K562 (cell line): Measurements from ENCODE around the gene ZNF391. TPM values are rescaled to one million over a fixed set of nuclear protein-coding genes. Genes with fewer than 3 reads are reported as not detected.

Experiments used
- CEBPB ChIP-seq: fragments of 450-650 bp; IDR thresholded peaks from 2 replicates; pipeline ENCODE4 v1.6.1; 2016; ENCODE audit warnings: missing genetic modification characterization, missing compliant biosample characterization
- CREM ChIP-seq: IDR thresholded peaks from 2 replicates; pipeline ENCODE4 v1.6.1; 2014; ENCODE audit warnings: antibody characterized with exemption, low read depth
- E2F8 ChIP-seq: fragments of 450-650 bp; IDR thresholded peaks from 2 replicates; pipeline ENCODE4 v1.7.1; 2018; ENCODE audit warnings: mild to moderate bottlenecking, low read depth; ENCODE audit not compliant: partially characterized antibody
- FOSL1 ChIP-seq: fragments of 200-800 bp; sonication (Bioruptor generic); conservative IDR thresholded peaks from 2 replicates; pipeline ENCODE4 v1.6.1; 2016; ENCODE audit warnings: missing genetic modification characterization, missing compliant biosample characterization
- FOXA1 ChIP-seq: fragments of 450-650 bp; IDR thresholded peaks from 2 replicates; pipeline ENCODE4 v1.6.1; 2016; ENCODE audit warnings: mild to moderate bottlenecking, borderline replicate concordance
- GABPB1 ChIP-seq: sonication (generic); formaldehyde crosslinking; IDR thresholded peaks from 2 replicates; pipeline ENCODE4 v1.8.0; 2022; ENCODE audit warnings: mild to moderate bottlenecking, missing genetic modification reagents
- RFX5 ChIP-seq: IDR thresholded peaks from 2 replicates; pipeline ENCODE4 v1.6.1; 2011; ENCODE audit warnings: low read depth, mild to moderate bottlenecking, improper control_type of control experiment, low read length
- TCF15 ChIP-seq: fragments of 250-450 bp; sonication (Bioruptor Pico); IDR thresholded peaks from 2 replicates; pipeline ENCODE4 v1.8.0; 2022; ENCODE audit warnings: moderate library complexity, mild to moderate bottlenecking, inconsistent platforms
- VEZF1 ChIP-seq: fragments of 200-800 bp; sonication (Bioruptor generic); IDR thresholded peaks from 2 replicates; pipeline ENCODE4 v1.6.1; 2017; ENCODE audit warnings: missing genetic modification characterization, missing compliant biosample characterization
- ZNF311 ChIP-seq: fragments of 250-450 bp; sonication (Bioruptor Pico); IDR thresholded peaks from 2 replicates; pipeline ENCODE4 v1.4.0; 2020; ENCODE audit warnings: mild to moderate bottlenecking, moderate library complexity
- polyA plus RNA-seq, 8 experiments: library from polyadenylated mRNA; depleted of rRNA in 4 of 8; stranded (reverse) in 5 of 8; unstranded in 3 of 8; fragments of >200 nt; fragmentation: Nextera tagmentation in 2 of 8; fragmentation: Illumina TruSeq in 1 of 8; extraction: Ambion mirVana in 2 of 8; extraction: Trizol in 1 of 8; gene quantifications; 2 replicates each; pipeline versions ENCODE4 v1.2.1 to v1.2.3, GENCODE V29; 2011 to 2014; ENCODE audit warnings: inconsistent platforms in 1 of 8, missing spikeins in 1 of 8
- total RNA-seq, 7 experiments: library from RNA; depleted of rRNA in 6 of 7; stranded (reverse); fragments of >200 nt in 6 of 7; fragmentation: Illumina TruSeq in 2 of 7; extraction: Trizol in 2 of 7; gene quantifications; 2 replicates each; pipeline versions ENCODE4 v1.2.1 to v1.2.3, GENCODE V29; 2011 to 2021; ENCODE audit warnings: low replicate concordance in 1 of 7
- TF ChIP-seq, protein P1 (sequence below), 2 experiments: fragments of 450-650 bp; IDR thresholded peaks; 2 replicates each; pipeline ENCODE4 v1.6.1; 2016; ENCODE audit warnings: mild to moderate bottlenecking in 2 of 2, borderline replicate concordance in 1 of 2, low read depth in 1 of 2, moderate library complexity in 1 of 2

Gene ZNF391
- total and polyA plus RNA-seq, 9 of the 15 experiments (the other 6 are each of a cell fraction or from before 2014, with no cell fraction given): 2.3 to 10.1 (median 5.8) TPM

- TF ChIP-seq, protein P1, sequence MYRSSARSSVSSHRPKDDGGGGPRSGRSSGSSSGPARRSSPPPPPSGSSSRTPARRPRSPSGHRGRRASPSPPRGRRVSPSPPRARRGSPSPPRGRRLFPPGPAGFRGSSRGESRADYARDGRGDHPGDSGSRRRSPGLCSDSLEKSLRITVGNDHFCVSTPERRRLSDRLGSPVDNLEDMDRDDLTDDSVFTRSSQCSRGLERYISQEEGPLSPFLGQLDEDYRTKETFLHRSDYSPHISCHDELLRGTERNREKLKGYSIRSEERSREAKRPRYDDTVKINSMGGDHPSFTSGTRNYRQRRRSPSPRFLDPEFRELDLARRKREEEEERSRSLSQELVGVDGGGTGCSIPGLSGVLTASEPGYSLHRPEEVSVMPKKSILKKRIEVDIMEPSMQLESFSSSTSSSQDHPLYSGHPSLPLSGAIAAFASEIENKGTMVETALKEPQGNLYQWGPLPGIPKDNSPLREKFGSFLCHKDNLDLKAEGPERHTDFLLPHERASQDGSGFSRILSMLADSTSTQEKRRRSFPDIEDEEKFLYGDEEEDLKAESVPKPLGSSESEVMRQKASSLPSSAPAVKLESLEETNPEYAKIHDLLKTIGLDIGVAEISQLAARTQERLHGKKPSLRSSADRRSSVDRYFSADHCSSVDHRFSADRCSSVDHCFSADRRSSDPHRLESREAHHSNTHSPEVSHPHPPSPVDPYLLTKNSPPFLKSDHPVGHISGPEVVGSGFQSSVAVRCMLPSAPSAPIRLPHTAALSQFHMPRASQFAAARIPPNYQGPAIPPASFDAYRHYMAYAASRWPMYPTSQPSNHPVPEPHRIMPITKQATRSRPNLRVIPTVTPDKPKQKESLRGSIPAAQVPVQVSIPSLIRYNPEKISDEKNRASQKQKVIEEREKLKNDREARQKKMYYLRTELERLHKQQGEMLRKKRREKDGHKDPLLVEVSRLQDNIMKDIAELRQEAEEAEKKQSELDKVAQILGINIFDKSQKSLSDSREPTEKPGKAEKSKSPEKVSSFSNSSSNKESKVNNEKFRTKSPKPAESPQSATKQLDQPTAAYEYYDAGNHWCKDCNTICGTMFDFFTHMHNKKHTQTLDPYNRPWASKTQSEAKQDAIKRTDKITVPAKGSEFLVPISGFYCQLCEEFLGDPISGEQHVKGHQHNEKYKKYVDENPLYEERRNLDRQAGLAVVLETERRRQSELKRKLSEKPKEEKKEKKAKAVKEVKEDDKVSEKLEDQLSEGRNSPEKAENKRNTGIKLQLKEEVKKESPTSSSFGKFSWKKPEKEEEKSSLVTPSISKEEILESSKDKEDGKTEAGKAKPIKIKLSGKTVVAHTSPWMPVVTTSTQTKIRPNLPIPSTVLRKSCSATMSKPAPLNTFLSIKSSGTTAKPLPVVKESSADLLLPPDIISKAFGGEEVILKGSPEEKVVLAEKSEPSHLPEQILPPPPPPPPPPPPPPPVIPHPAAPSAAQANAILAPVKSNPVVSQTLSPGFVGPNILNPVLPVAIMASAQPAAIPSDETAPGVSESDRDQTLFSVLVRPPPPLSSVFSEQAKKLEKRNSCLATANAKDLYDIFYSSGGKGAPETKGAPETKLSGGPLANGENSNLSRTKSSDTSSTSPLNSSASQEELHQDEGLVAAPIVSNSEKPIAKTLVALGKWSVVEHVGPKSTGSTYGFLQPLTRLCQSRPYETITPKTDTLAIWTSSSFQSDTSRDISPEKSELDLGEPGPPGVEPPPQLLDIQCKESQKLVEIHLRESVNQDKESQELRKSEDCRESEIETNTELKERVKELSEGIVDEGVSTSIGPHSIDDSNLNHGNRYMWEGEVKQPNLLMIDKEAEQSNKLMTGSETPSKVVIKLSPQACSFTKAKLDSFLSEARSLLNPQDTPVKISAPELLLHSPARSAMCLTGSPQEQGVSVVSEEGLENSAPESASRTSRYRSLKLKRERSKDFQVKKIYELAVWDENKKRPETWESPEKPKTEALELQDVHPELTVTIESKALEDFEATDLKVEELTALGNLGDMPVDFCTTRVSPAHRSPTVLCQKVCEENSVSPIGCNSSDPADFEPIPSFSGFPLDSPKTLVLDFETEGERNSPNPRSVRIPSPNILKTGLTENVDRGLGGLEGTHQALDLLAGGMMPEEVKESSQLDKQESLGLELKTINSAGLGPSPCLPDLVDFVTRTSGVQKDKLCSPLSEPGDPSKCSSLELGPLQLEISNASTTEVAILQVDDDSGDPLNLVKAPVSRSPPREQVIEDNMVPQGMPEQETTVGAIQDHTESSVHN (IDR thresholded peaks at IDR 0.05; ENCODE audit: borderline replicate concordance in 1 of 2, low read depth in 1 of 2): no peak; a peak in 1 of 4 replicates
- TF ChIP-seq VEZF1 (CRISPR knock-in tag) (peak; percentile 59), CEBPB (peak; percentile 71), CREM (peak; percentile 81; the same call in 1 of the 2 replicates), ZNF311 (CRISPR knock-in tag) (no peak), FOSL1 (tag) (peak; percentile 58; the same call in 1 of the 2 replicates), E2F8 (peak; percentile 74), GABPB1 (CRISPR knock-in tag) (peak; percentile 96), RFX5 (no peak), TCF15 (0 out of 2 replicates have a peak, but pooled peaks have one; percentile 78), FOXA1 (no peak)
Measured at GRCh38 chr6:27388293-27389197, at the start of gene ZNF391 (continued).
